ENCODE measurements around the gene CACNA2D1.
"Not testable (repeated sequence)": the region's sequence is repeated elsewhere in the genome, so short reads cannot be mapped to it uniquely, and the experiment has no call there.

CACNA2D1 gene

DNA sequence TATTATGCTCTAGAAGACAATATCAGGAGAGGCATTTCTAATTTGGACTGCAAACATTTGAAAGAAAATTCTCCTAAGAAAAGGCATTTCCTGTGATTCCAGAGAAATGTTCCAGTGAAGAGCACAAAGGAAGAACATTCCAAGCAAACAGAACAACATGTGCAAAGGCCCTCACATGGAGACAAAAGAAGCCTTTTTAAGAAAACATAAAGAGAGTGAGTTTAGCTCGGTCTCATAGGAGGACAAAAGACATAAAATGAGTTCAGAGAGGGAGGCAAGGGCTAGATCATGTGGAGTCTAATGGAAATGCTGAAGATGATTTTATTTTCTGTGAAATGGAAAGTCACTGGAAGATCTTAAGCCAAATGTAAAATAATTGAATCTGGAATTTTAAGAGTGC is 404.0 kb downstream of the CACNA2D1 start:
- DNase-seq (ENCODE audit: low read depth) = no peak

DNA sequence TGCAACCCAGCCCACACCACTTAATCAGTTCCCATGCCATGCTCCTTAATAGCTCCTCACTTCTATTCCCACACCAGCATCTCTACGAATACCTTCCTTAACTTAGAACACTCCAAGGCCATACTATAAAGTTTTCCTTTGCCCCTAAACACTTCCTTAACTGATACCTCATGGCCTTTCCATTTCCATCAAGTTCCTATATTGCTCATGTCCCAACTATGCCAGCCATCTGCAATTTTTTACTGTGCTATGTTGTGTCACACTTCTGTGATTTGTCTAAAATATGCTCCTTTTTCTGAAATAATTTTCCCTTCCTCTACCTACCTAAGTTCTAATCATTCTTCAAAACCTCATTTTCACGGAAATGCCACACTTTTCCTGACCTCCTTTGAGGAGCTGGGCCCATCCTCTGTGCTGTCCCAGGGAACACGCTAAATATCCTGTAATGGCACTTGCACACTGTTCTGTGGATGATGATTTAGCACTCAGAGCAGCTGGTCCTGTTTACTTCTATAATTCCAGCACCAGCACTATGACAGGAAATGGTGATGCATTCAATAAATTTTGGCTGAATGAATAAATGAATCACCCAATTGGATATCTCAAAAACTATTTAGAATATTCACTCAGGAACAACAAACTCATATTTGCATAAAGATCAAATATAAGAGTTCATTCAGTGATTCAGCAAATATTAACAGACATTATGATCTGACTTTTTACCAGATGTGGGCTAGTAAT is 407.3 kb downstream of the CACNA2D1 start:
- DNase-seq (ENCODE audit: low read depth) = no peak

DNA sequence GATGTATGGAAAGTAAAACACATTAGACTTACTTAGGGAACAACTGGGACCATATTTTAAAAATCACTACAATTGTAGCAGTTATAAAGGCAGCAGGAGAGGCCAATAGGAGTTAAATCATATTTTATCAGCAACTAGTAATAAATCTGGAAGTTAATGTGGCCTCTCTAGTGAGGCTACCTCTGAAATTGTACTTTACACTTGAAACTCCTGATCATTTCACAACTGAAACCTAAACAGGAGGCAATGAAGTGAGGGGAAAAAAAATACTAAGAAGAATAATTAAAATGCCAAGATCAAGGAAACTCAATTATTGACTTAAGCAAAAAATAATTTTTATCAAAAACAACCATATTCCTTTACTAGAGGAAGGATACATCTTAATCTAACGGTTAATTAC is 408.1 kb downstream of the CACNA2D1 start:
- no peak for DNase-seq (ENCODE audit: low read depth)

DNA sequence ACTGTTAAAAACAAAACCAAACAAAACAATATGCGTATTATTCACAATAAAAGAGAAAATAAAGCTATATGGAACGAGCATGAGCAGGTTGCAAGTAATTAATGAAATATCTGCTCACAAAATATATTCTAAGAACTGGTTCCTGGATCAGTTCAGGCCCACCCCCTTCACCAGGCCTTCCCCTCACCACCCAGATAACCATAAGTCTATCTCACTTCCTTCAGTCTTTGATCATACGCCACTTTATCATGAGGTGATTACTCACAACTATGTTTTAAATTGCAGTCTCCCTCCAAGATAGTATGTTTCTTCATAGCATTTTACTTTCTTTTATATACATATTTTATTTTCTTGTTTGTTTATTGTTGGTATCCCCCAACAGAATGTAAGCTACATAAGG is 410.7 kb downstream of the CACNA2D1 start:
- no peak for DNase-seq (ENCODE audit: low read depth)

DNA sequence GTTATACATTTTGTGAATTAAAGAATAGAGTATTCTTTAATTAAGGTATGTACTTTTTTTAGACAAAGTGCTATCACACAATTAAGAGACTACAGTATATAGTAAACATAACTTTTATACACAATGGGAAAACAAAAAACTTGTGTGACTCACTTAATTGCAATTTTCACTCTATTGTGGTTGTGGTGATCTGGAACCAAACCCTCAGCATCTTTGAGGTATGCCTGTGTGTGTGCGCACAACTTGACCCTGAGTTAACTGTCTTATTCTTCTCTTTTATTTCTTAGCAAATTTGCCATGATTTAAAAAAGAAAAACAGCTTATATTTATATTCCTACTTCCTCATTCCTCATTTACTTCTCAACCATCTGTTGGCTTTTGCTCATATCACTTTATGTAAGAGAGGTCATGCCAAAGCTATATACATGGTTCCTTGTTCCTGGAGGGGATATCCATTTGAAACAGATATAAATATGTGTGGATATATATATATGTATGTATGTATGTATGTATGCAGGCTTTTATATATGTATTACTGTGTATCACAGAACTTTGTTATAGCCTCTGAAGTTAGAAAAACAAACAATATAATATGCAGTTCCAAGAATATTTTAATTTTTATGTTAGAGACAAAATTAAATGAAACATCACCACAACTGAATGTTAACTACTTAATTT is 414.2 kb downstream of the CACNA2D1 start:
- DNase-seq (ENCODE audit: low read depth) = no peak

DNA sequence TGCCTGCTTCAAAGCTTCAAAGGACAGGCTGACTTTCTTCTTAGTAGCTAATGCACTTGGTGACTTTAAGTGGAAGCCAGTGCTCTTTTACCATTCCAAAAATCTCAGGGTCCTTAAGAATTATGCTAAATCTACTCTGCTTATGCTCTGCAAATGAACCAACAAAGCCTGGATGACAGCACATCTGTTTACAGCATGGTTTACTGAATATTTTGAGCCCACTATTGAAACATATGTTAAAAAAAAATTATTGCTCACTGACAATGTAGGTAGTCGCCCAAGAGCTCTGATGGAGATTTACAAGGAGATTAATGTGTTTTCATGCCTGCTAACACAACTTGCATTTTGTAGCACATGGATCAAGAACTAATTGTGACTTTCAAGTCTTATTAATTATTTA is 415.5 kb downstream of the CACNA2D1 start:
- DNase-seq (ENCODE audit: low read depth) = no peak

DNA sequence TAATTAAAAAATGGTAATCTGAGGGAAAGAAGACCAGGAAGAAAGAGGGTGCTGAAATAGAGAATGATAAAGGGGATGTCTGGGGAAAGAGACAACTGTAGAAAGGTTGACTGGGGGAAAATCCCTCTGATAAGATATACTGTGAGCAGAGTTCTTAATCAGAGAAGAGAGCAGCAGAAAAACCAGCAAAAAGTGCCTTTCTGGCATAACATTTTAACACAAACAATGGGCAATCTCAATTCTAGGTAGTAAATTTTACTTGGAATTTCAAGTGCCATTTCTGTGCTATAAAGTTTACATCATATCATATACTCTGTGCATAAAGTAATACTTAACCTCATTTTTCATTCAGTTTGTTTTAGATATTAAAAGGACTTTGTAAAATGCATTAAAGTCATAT is 421.9 kb downstream of the CACNA2D1 start:
- no peak for DNase-seq (ENCODE audit: low read depth)

DNA sequence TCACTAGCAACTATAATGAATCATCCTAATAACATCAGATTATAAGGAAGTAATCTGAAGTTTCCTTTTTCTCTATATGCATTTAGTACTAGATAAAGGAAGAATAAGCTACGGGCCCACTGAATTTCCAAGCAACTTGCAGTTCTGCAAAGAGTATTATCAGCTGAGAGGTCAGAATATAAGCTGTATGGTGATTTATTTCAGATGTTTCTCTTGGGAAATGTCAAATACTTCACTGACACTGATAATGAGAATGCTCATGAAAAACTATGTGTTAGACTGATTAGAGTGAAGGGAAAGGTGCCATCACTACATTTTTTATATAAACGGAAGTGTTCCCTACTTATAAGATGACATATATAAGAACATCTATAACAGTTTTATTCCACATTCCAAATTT is 422.5 kb downstream of the CACNA2D1 start:
- no peak for DNase-seq (ENCODE audit: low read depth)

DNA sequence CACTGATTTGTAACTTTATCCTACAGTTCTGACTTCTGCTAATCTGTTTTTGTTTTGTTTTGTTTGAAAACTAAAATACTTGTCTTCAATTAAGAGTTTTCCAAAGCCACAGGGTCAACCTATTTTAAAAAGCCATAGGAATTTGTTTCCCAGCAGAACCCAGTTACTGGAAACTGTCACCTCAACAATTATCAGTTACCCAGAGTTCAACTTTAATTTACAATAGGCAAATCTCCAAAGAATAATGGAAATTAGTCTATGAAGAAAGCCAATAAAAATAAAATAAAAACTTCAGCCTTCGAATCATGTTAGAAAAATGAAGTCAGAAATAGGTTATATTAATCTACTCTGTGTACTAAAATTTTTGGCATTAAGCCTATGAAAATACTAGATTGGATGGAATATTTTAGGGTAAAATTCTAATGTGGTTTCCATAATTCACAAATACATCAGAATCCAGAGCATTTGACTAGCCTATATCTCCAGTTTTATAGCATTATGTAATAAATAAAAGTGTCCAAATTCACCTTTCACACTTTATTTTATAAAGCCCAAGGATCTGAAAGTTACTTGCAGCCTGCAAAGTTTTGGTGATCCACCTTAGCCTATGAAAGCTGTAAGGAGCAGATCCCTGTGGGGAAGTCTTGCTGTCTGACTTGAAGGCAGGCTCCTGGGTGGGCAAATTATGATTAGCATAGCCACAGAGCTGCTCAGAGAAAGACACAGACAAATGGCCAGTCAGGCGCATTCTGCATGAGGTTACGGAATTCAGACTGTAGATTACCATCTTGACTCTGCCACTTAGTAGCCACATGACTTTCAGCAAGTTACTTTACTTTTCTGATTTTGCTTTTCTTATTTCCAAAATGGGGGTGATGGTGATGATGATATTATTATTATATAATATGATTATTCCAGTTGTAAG is 423.8 kb downstream of the CACNA2D1 start:
- DNase-seq (ENCODE audit: low read depth) = no peak

DNA sequence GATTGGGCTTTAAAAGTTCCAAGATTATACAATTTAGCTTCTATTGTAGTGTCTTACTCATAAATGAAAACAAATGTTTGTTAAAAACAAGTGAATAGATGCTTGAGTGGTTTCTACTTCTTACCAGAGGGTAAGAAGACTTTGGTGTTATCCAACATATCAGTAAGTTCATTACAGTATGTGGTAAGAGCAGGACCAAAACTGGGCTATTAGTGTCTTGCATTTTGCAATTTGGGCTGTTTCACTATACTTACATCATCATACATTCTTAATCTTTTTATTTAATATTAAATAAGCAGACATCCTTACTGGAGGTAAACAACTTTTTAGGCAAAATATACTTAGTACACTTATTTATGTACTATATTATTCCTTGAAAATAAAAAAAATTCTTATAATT is 425.4 kb downstream of the CACNA2D1 start:
- no peak for DNase-seq (ENCODE audit: low read depth)

DNA sequence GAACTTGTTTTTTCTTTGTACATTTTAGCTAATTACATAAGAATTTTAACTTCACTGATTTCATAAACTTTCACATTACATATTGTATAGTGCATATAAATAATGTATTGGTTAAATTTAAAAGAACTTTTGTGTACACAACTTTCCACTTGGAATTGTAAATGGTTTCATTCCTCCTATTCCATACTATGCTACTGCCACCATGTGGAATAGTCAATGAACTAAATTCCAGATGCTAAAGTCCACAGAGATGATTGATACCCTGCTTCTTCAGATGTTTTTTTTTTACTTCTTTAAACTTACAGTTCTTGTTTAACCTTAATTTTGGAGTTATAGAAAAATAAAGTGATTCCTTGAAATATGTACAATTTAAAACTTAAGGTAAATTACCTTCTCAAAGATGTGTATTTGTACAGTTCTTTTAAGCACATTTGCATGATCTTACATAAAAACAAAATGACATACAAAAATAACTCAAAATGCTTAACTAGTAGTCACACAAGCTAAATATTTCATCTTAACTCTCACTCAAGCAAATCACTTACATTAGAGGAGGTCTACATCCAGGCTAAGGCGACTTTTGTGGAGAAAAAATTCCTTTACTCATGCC is 426.1 kb downstream of the CACNA2D1 start:
- no peak for DNase-seq (ENCODE audit: low read depth)

DNA sequence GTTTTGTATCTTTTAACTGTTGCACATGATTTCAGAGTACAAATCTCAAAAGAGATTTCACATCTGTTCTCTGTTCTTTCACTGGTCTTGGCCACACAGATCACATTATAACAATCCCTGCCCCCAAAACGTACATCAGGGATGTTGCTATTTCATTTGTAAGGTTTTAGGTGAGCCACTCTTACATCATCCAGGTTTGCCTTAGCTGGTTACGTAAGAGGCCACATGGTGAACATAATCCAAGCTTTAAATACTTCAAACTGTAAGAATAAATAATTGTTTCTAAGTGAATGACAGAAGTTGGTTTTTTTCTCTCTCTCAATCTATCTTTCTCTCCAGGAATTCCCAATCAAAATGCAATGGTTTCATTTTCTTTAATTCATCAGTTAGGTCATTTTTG is 427.8 kb downstream of the CACNA2D1 start:
- no peak for DNase-seq (ENCODE audit: low read depth)

DNA sequence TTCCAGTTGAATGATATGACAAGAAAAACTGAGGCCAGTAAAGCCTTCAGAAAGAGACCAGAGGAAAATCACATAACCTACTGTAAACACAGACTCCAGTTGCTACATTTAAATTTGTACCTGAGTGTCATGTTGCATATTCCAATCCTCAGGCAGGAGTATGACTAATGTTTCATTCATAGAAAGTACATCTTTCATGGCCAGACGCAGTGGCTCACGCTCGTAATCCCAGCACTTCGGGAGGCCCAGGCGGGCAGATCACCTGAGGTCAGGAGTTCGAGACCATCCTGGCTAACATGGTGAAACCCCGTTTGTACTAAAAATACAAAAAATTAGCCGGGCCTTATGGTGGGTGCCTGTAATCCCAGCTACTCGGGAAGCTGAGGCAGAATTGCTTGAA is 429.0 kb downstream of the CACNA2D1 start:
- not testable (repeated sequence) for DNase-seq (ENCODE audit: low read depth)

DNA sequence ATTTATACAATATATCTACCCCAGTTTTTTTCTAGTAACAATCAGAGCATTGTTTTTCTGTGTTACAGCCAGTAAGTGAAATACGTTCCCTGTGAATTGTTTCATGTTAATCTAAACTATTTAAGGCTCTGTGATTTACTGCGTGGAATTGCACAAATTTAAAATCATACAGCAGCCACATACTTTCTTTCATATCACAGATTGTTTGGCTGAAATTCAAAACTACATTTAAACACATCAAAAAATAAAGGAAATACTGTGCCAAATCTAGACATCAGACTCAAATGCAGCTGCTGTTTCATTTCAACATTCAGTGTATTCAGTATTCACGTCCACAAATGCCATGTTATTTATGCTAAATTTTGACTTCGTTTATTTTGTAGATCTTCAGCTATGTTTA is 431.1 kb downstream of the CACNA2D1 start:
- no peak for DNase-seq (ENCODE audit: low read depth)

DNA sequence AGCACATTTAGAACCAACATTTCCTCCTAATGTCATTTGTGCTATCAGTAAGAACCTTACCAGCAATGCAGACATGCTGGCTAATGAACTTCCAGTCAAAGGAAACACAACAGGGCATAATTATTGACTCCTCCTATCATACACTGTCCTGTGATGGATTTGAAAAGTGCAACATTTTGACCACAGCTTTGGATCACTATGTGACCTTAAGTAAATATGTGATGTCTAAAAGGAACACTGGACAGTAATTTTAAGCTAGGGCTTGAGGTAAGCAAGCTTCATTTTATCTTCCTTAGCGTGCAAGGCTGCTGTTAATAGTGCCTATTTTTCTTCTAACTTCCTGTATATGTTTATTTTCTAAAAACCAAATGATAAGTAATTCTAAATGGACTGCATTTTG is 433.2 kb downstream of the CACNA2D1 start:
- no peak for DNase-seq (ENCODE audit: low read depth)

DNA sequence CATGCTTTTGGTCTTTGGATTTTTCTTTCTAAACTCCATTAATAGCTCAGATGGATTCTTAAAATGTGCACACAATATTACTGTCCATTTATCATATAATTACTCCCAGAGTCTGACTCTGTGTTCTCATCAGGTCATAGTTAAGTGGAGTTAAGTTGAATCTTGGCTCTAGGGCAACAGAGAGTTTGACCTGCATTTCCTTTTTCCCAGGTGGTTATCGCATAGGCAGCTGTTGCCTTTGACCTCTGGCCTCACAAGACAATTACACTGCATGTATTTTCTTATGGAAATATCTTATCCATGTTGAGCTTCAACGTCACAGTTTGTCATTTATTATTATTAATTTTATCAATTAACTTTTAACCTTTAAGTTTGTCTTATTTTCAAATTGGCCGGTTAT is 436.3 kb downstream of the CACNA2D1 start:
- no peak for DNase-seq (ENCODE audit: low read depth)

DNA sequence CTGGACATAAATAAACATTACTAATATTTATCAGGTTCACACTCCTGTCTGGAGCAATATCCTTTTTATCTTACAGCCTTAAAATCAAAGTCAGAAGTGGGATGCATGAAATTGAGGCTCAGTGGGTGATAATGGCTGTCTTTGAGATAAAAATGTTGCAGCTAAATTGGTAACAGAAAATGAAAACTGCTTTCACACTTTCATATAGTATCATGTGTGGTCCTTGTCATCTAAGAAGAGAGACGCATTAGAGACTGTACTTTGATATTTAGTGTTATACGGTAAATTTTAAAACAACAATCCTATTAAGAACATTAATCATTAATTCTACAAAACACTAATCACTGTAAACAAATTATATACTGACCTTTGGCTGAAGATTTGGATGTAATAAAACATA is 438.5 kb downstream of the CACNA2D1 start:
- DNase-seq (ENCODE audit: low read depth) = no peak

DNA sequence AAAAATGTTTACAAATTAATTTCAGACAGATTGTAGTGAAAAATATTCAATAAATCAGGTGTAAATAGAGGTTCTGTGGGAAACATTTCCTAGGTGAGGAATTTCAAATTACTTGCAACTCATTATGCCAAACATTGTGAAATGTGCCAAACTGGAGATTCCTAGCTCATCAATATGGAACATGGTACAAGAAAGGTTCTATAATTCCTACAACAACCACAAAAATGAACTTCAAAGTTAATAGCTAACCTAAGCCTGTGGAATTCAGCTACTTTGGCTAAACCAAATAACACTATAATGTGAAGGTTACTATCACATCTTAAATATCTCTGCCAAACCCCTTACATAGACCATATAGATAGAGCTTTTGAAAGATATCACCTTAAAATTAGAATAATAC is 450.4 kb downstream of the CACNA2D1 start:
- DNase-seq (ENCODE audit: low read depth) = no peak

DNA sequence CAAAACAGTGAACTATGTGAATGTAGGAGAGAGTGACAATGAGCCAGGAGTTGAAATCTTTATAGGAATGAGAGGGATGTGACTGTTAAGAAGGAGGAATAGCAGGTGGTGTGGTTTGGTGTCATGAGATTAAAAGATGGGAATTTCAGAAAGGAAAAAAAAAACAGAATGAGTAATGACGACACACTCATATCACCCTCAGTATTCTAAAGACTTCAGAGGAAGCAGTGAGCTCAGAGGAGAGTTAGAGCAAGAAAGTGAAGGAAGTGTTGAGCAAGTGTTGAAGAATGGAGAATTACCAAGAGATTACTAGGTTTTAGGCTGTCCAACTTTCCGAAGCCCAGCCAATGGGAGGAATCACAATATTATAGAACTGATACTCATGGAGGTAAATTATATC is 453.2 kb downstream of the CACNA2D1 start:
- no peak for DNase-seq (ENCODE audit: low read depth)

DNA sequence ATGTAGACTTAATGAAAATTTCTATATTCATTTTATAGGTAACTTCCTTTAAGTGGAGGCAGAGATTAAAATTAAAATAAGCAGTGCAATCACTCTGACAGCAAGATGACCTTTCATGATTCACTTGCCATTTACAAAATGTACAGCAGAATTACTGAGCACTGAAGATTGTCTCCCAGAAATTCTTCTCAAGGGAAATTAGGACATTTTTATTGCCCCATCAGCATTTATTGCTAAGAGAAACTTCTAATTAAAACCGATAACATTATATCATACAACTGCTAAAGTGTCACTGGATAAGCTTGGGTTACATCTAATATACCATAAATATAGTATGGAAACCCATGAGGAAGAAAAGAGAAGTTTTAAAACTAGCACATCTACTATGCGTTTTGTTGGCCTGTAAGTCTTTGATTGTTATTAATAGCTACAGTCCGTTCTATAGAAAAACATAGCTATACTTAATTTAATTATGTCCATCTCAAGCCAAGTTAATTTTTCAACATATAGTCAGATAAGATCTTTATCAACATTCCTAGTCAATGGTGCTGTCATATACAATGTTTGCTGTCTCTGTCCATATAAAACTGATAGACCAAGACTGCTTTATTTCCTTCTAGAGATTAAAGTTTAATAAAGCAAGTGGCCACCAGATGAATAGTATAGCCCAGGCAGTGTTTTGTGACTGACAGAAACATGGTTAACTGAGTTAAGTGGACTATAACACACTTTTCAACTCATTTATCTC is 456.7 kb downstream of the CACNA2D1 start:
- no peak for DNase-seq (ENCODE audit: low read depth)

DNA sequence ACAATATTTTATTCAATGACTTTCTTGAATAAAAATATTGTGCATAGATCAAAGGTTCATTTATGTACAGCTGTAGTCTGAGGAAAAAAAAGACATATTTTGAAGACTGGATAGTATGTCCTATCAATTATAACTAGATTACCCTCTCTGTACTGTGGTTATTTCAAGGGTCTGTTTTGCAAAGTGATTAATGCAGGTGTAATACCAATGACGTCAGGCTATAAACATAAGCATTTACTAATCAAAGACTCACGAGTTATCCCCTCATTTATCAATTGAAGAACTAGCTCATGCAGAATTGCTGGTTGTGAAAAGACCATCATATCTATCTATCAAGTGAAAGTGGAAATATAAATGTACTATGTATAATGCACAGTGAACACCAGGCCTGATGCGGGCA is 460.2 kb downstream of the CACNA2D1 start:
- no peak for DNase-seq (ENCODE audit: low read depth)

DNA sequence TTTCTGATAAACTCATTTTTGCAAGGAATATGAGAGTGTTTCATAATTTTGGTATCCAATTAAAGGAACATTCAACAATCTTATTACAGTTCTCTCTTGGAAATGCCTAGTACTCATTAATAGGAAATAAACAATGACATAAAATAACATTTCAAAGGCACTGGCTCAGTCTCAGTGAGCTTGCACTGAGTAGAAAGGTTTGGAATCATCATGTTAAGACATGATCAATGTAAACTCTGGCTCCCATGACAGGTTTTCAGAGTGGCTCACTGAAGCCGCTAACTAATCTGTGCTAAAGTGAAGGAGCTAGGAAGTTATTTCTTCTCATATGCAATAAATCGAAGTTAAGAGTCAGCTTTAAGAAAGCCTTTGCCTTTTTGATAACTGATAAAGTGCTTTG is 470.5 kb downstream of the CACNA2D1 start:
- DNase-seq (ENCODE audit: low read depth) = no peak

Data from T-helper 22 cell (primary cell).